ENCODE results near the gene DENND4B. TPM values are rescaled to one million over a fixed set of nuclear protein-coding genes. Genes with fewer than 3 reads are reported as not detected.

The DENND4B gene
- total RNA-seq, 5 donors from 2014 or later (not counting 1 experiment from before 2014, with no cell fraction given) = 161 to 220 (median 196) TPM

GRCh38 chr1:153967107-153967999, 20.8 kb upstream of the DENND4B start, which contains the start of gene CREB3L4:
Gene CREB3L4 (plus strand): TSS chr1:153967902. CDS start chr1:153968526, 624 bp downstream.
- WGBS (ENCODE audit: insufficient coverage) = under 1% methylated on average over 59 of the region's 60 CpGs

DNA sequence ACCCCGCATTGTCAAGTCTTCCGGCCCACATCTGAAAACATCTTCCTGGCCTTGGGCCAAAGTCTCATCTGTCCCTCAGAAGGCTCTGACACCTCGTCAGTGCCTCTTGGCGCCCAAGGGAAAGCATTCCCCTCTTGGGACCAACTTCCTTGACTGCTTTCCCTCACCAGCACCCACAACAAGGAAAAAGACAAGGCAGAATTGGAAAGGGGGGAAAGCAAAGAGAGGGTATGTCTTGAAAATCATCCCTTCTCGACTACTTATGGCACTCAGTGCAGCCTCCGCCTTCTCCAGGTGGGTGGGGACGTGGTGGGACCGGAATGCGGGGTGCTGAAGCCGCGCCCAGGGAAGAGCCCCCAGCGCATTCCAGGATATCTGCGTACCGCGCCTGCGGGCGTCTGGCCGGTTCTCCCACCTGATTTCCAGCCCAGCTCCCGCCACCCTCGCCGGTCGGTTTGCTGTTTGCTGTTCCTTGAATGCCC, 17.4 kb upstream of the DENND4B start:
- Histone ChIP-seq H3K36me3 (ENCODE audit: control insufficient read depth in 2 of 2, extremely low read depth in 1 of 2, insufficient read depth in 1 of 2, low read length in 1 of 2) (peaks cover 0 to 7% of the 10 kb centered on the region in 2 donors), H3K4me3 (ENCODE audit: control insufficient read depth in 1 of 2, extremely low read depth in 1 of 2, low read length in 1 of 2) (peak overlapping the region; percentile 72 to 92), H3K27me3 (replicated peaks in 1 of 2; ENCODE audit: control insufficient read depth in 2 of 2, extremely low read depth in 1 of 2, insufficient read depth in 2 of 2, low read length in 1 of 2) (no peaks in the 10 kb centered on the region), H3K9me3 (no peaks in the 10 kb centered on the region), H3K27ac (ENCODE audit: low read length) (peak overlapping the region; percentile 90), H3K4me1 (ENCODE audit: control insufficient read depth in 1 of 2, extremely low read depth in 1 of 2, insufficient read depth in 2 of 2, low read length in 2 of 2) (peaks cover 20 to 57% of the 10 kb centered on the region in 2 experiments)
- no peaks in the 10 kb centered on the region for H3K27me3 Mint-ChIP-seq
- no peaks in the 10 kb centered on the region for H3K36me3 Mint-ChIP-seq
- H3K4me3 Mint-ChIP-seq = peak overlapping the region; percentile 83 to 90 (median 87)
- no peaks in the 10 kb centered on the region for H3K9me3 Mint-ChIP-seq
- ChIA-PET CTCF (interaction anchor here in 1 of 2 donors (0.6 to 2.0 kb wide), 4 partner anchors 13 to 167 kb away, joined by 3 to 11 read pairs (median 5); partner anchors contain the start of genes DENND4B and JTB), POLR2A (interaction anchor here (0.6 to 1.0 kb wide), 5 partner anchors 13 to 1952 kb away, joined by 3 to 7 read pairs (median 3); no protein-coding TSS in a partner anchor)
- peak in 2 of 35 experiments; percentile 16 to 33 for DNase-seq
- H3K27ac Mint-ChIP-seq = peak overlapping the region; percentile 94
- ATAC-seq (replicated peaks in 1 of 4) = peak in 2 of 4 experiments; percentile 0 to 7
- 9% methylated on average over 16 of the region's 22 CpGs for WGBS (ENCODE audit: insufficient coverage)
- H3K4me1 Mint-ChIP-seq = peaks cover 54 to 72% (median 56%) of the 10 kb centered on the region in 3 donors

More at GRCh38 chr1:153967107-153967999, 20.8 kb upstream of the DENND4B start, which contains the start of gene CREB3L4:
- no peaks in the 10 kb centered on the region for H3K9me3 ChIP-seq
- H3K36me3 ChIP-seq (ENCODE audit: control insufficient read depth in 2 of 2, extremely low read depth in 1 of 2, insufficient read depth in 1 of 2, low read length in 1 of 2) = peaks cover 0 to 2% of the 10 kb centered on the region in 2 donors
- peak within 1 kb of the TSS; percentile 86 to 95 (median 92) for H3K4me3 Mint-ChIP-seq
- peak; percentile 69 to 94 (median 84) for DNase-seq
- ATAC-seq (replicated peaks in 1 of 4) = peak; percentile 85 to 87 (median 86)
- no peaks in the 10 kb centered on the region for H3K27me3 Mint-ChIP-seq
- H3K4me3 ChIP-seq (ENCODE audit: control insufficient read depth in 1 of 2, extremely low read depth in 1 of 2, low read length in 1 of 2) = peak within 1 kb of the TSS; percentile 78 to 91
- peak within 1 kb of the TSS; percentile 82 for H3K27ac ChIP-seq (ENCODE audit: low read length)
- peaks cover 48 to 67% (median 53%) of the 10 kb centered on the region in 3 donors for H3K4me1 Mint-ChIP-seq
- H3K27ac Mint-ChIP-seq = peak within 1 kb of the TSS; percentile 97 to 98
- no peaks in the 10 kb centered on the region for H3K27me3 ChIP-seq (replicated peaks in 1 of 2; ENCODE audit: control insufficient read depth in 2 of 2, extremely low read depth in 1 of 2, insufficient read depth in 2 of 2, low read length in 1 of 2)
- H3K36me3 Mint-ChIP-seq = no peaks in the 10 kb centered on the region
- H3K9me3 Mint-ChIP-seq = no peaks in the 10 kb centered on the region
- POLR2A ChIA-PET = interaction anchor here (0.5 to 2.2 kb wide), 9 partner anchors 10 to 322 kb away, joined by 3 to 8 read pairs (median 5); partner anchors contain the start of genes JTB (in 2 of the 2) and SLC27A3 (in 1 of the 2)
- CTCF ChIA-PET = interaction anchor here (0.5 to 3.8 kb wide), 7 partner anchors 9 to 24 kb away, joined by 3 to 23 read pairs (median 9); partner anchors contain the start of genes JTB (in 2 of the 2), CRTC2 (in 1 of the 2), DENND4B (in 1 of the 2) and RAB13 (in 1 of the 2)
- peaks cover 20 to 53% of the 10 kb centered on the region in 2 experiments for H3K4me1 ChIP-seq (ENCODE audit: control insufficient read depth in 1 of 2, extremely low read depth in 1 of 2, insufficient read depth in 2 of 2, low read length in 2 of 2)

GRCh38 chr1:153963030-153963849, 16.7 kb upstream of the DENND4B start, which contains the start of gene SLC39A1:
Gene SLC39A1 (minus strand): TSS chr1:153963537. CDS start chr1:153962715, 822 bp downstream.
- peaks cover 0 to 7% of the 10 kb centered on the region in 2 donors for H3K36me3 ChIP-seq (ENCODE audit: control insufficient read depth in 2 of 2, extremely low read depth in 1 of 2, insufficient read depth in 1 of 2, low read length in 1 of 2)
- DNase-seq = peak; percentile 75 to 96 (median 88)
- Mint-ChIP-seq H3K27me3 (no peaks in the 10 kb centered on the region), H3K4me3 (peak within 1 kb of the TSS; percentile 83 to 90 (median 87)), H3K27ac (peak within 1 kb of the TSS; percentile 94), H3K9me3 (no peaks in the 10 kb centered on the region), H3K4me1 (peaks cover 57 to 71% (median 60%) of the 10 kb centered on the region in 3 donors), H3K36me3 (no peaks in the 10 kb centered on the region)
- H3K4me1 ChIP-seq (ENCODE audit: control insufficient read depth in 1 of 2, extremely low read depth in 1 of 2, insufficient read depth in 2 of 2, low read length in 2 of 2) = peaks cover 20 to 57% of the 10 kb centered on the region in 2 experiments
- H3K27me3 ChIP-seq (replicated peaks in 1 of 2; ENCODE audit: control insufficient read depth in 2 of 2, extremely low read depth in 1 of 2, insufficient read depth in 2 of 2, low read length in 1 of 2) = no peaks in the 10 kb centered on the region
- H3K9me3 ChIP-seq = no peaks in the 10 kb centered on the region
- 1% methylated on average over 48 of the region's 54 CpGs for WGBS (ENCODE audit: insufficient coverage)
- CTCF ChIA-PET = interaction anchor here in 1 of 2 donors (0.6 to 2.0 kb wide), 5 partner anchors 14 to 166 kb away, joined by 3 to 11 read pairs (median 3); partner anchors contain the start of genes DENND4B and JTB
- POLR2A ChIA-PET = interaction anchor here (0.5 to 0.6 kb wide), 4 partner anchors 14 to 1953 kb away, joined by 3 read pairs; no protein-coding TSS in a partner anchor
- peak; percentile 52 to 61 (median 53) for ATAC-seq (replicated peaks in 1 of 4)
- H3K4me3 ChIP-seq (ENCODE audit: control insufficient read depth in 1 of 2, extremely low read depth in 1 of 2, low read length in 1 of 2) = peak within 1 kb of the TSS; percentile 72 to 92
- H3K27ac ChIP-seq (ENCODE audit: low read length) = peak within 1 kb of the TSS; percentile 90

DNA sequence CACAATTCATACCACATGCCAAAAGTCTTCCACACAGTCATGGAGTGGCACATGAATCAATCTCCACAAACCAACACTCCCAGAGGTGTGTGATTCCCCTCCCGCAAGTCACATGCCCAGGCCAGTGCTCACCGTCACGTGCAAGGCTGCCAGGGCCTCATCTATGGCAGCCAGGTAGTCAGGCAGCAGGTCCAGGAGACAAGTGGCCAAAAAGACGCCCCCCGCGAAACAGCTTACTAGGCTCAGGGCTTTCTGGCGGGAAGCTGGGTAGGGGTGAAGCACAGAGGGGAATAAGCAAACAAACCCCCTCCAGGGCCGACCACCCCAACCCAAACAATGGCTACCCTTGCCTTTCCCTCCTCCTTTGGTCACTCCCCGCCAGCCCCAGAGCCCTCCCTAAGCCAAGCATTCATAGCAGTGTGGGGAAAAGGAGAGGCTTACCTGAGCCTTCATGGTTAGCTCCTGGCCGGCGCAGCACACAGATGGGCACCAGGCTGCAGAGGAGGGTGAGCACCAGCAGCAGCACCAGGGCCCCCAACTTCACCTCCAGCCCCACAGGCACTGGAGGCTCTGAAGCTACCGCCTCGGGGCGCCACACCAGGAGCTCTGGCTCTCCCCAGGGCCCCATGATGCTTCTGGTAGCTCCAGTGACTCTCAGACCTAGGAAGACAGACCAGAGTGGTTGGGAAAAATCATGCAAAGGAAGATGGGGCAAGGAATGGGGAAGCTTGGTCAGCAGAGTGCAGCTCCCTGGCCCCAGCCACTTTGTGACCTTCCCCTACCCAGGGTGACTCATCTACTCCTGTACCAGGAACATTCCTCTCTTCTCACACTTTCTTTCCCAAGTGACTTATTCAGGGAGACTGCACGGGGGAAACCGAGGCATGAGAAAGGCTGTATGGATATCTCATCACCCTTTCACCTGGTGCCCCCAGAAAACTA, 15.8 kb upstream of the DENND4B start:
- Histone ChIP-seq H3K36me3 (ENCODE audit: control insufficient read depth in 2 of 2, extremely low read depth in 1 of 2, insufficient read depth in 1 of 2, low read length in 1 of 2) (peaks cover 0 to 7% of the 10 kb centered on the region in 2 donors), H3K4me3 (ENCODE audit: control insufficient read depth in 1 of 2, extremely low read depth in 1 of 2, low read length in 1 of 2) (peak overlapping the region; percentile 72 to 92), H3K27me3 (replicated peaks in 1 of 2; ENCODE audit: control insufficient read depth in 2 of 2, extremely low read depth in 1 of 2, insufficient read depth in 2 of 2, low read length in 1 of 2) (no peaks in the 10 kb centered on the region), H3K27ac (ENCODE audit: low read length) (peak overlapping the region; percentile 90), H3K9me3 (no peaks in the 10 kb centered on the region), H3K4me1 (ENCODE audit: control insufficient read depth in 1 of 2, extremely low read depth in 1 of 2, insufficient read depth in 2 of 2, low read length in 2 of 2) (peaks cover 21 to 52% of the 10 kb centered on the region in 2 experiments)
- no peak for ATAC-seq (replicated peaks in 1 of 4)
- H3K36me3 Mint-ChIP-seq = no peaks in the 10 kb centered on the region
- H3K9me3 Mint-ChIP-seq = no peaks in the 10 kb centered on the region
- CTCF ChIA-PET = interaction anchor here in 1 of 2 donors (1.9 kb wide), 1 partner anchor 16 kb away, joined by 7 read pairs; the partner anchor contains the start of gene DENND4B
- H3K4me3 Mint-ChIP-seq = peak overlapping the region; percentile 83 to 90 (median 87)
- 90% methylated on average over 5 of the region's 16 CpGs for WGBS (ENCODE audit: insufficient coverage)
- H3K27ac Mint-ChIP-seq = peak overlapping the region; percentile 94
- POLR2A ChIA-PET = interaction anchor here in 1 of 2 donors (0.5 to 0.6 kb wide), 2 partner anchors 112 to 303 kb away, joined by 3 read pairs; no protein-coding TSS in a partner anchor
- H3K27me3 Mint-ChIP-seq = no peaks in the 10 kb centered on the region
- no peak for DNase-seq
- H3K4me1 Mint-ChIP-seq = peaks cover 50 to 66% (median 57%) of the 10 kb centered on the region in 3 donors

GRCh38 chr1:153961421-153961820, 14.9 kb upstream of the DENND4B start:
- H3K27ac ChIP-seq (ENCODE audit: low read length) = no peak overlapping the region

More at GRCh38 chr1:153961421-153961820, 14.9 kb upstream of the DENND4B start:
- POLR2A ChIA-PET = no interaction called here
- Histone ChIP-seq H3K4me1 (ENCODE audit: control insufficient read depth in 1 of 2, extremely low read depth in 1 of 2, insufficient read depth in 2 of 2, low read length in 2 of 2) (peaks cover 30 to 59% of the 10 kb centered on the region in 2 experiments), H3K4me3 (ENCODE audit: control insufficient read depth in 1 of 2, extremely low read depth in 1 of 2, low read length in 1 of 2) (no peak overlapping the region), H3K9me3 (no peaks in the 10 kb centered on the region), H3K27me3 (replicated peaks in 1 of 2; ENCODE audit: control insufficient read depth in 2 of 2, extremely low read depth in 1 of 2, insufficient read depth in 2 of 2, low read length in 1 of 2) (no peaks in the 10 kb centered on the region), H3K36me3 (ENCODE audit: control insufficient read depth in 2 of 2, extremely low read depth in 1 of 2, insufficient read depth in 1 of 2, low read length in 1 of 2) (peaks cover 0 to 7% of the 10 kb centered on the region in 2 donors)
- ATAC-seq (replicated peaks in 1 of 4) = no peak
- H3K27me3 Mint-ChIP-seq = no peaks in the 10 kb centered on the region
- no peaks in the 10 kb centered on the region for H3K36me3 Mint-ChIP-seq
- H3K4me3 Mint-ChIP-seq = peak overlapping the region in 2 of 3 donors; percentile 83 to 90
- DNase-seq = no peak
- H3K27ac Mint-ChIP-seq = peak overlapping the region; percentile 0 to 79
- H3K9me3 Mint-ChIP-seq = no peaks in the 10 kb centered on the region
- peaks cover 51 to 66% (median 59%) of the 10 kb centered on the region in 3 donors for H3K4me1 Mint-ChIP-seq
- WGBS (ENCODE audit: insufficient coverage) = no CpG with 5 or more reads among the region's 4 CpGs
- CTCF ChIA-PET = no interaction called here
